HUES6 (cell line): ENCODE data around the gene SLC29A1.

ENCODE experiments used
- H3K27ac ChIP-seq: 2 replicates; pipeline ENCODE4 v1.7.0; 2013; ENCODE audit warnings: low read depth, mild to moderate bottlenecking, low read length, inconsistent platforms
- H3K27me3 ChIP-seq: 2 replicates; pipeline ENCODE4 v1.6.1; 2013; ENCODE audit warnings: low read length; ENCODE audit not compliant: control insufficient read depth, insufficient read depth
- H3K36me3 ChIP-seq: 2 replicates; pipeline ENCODE4 v1.6.1; 2013; ENCODE audit warnings: low read length; ENCODE audit not compliant: control insufficient read depth, insufficient read depth
- H3K4me1 ChIP-seq: 2 replicates; pipeline ENCODE4 v1.6.1; 2013; ENCODE audit warnings: low read length; ENCODE audit not compliant: control insufficient read depth, insufficient read depth
- H3K4me3 ChIP-seq: 2 replicates; pipeline ENCODE4 v1.5.1; 2013; ENCODE audit warnings: low read depth, low read length
- H3K9ac ChIP-seq: one replicate; pipeline ENCODE4 v1.6.1; 2013; ENCODE audit warnings: mild to moderate bottlenecking, low read length
- H3K9me3 ChIP-seq: 2 replicates; pipeline ENCODE4 v1.6.1; 2013; ENCODE audit warnings: low read depth, low read length; ENCODE audit not compliant: control insufficient read depth, insufficient read depth

The SLC29A1 gene

DNA sequence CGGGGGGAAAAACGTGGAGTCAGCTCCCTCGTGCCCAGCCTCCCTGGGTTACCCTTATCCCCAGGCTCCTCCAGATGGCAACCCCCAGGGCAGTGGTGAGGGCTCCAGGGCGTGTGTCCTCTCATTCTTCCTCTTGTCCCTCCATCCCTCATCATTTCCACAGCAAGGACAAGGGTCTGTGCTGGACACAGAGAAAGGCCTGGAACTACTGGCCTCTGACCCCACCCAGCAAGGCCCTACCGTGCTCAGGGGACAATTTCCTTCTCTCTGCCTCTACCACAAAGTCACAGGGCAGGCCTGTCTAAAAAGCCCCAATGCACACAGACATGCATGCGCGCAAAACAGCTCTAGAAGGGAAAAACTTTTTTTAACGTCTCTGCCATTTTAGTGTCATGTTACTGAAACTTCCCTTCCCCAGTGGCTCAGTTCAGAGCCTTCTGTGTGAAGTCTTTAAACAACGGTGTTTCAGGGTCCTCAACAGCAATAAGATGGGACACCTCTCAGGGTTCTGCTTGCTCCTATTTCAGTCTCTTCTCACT is 35.0 kb downstream of the SLC29A1 start:
- no peaks in the 10 kb centered on the region for H3K27me3 ChIP-seq
- no peak overlapping the region for H3K4me3 ChIP-seq
- peaks cover 24% of the 10 kb centered on the region for H3K4me1 ChIP-seq
- H3K36me3 ChIP-seq = peaks cover 43% of the 10 kb centered on the region
- no peak overlapping the region for H3K27ac ChIP-seq
- no peaks in the 10 kb centered on the region for H3K9me3 ChIP-seq
- H3K9ac ChIP-seq = no peak overlapping the region

DNA sequence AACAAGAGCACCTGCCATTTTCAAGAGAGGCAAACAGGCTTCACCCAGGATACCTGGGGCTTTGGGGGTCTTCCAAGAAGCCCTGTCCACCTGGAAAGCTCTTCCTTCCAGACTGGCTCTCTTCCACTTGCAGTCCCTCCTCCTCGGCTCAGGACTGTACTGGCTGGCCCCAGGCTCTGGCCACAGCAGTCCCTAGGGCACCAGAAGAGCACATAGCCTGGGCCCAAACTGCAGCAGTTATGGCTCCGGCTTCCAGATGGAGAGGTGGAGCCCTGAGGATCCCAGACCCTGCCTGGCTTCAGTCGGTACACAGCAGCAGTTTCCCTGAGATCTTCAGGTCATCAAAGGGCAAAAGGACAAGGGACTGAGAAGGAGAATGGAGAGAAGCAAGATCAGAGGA is 35.5 kb downstream of the SLC29A1 start:
- Histone ChIP-seq H3K36me3 (peaks cover 38% of the 10 kb centered on the region), H3K4me3 (no peak overlapping the region), H3K4me1 (peaks cover 30% of the 10 kb centered on the region), H3K27ac (no peak overlapping the region), H3K9me3 (no peaks in the 10 kb centered on the region), H3K9ac (no peak overlapping the region), H3K27me3 (no peaks in the 10 kb centered on the region)

DNA sequence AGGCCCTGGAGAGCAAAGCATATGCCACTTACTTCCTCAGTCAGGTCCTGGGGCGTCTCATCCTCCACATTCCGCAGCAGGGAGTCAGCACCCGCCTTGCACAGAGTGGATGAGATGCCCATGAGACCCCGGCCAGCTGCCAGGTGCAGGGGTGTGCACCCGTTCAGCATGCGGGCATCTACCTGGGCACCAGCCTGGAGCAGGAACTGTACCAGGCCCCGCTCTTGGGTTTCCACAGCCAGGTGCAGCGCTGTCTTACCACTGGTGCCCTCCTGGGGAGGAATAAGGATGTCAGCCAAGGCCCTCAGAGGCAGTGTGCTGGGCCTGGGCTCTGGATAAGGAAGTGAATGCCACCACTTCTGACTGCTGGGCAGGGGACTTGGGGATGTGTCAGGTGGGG is 36.6 kb downstream of the SLC29A1 start:
- no peak overlapping the region for H3K9ac ChIP-seq
- no peak overlapping the region for H3K27ac ChIP-seq
- H3K4me3 ChIP-seq = no peak overlapping the region
- H3K9me3 ChIP-seq = no peaks in the 10 kb centered on the region
- H3K36me3 ChIP-seq = peaks cover 27% of the 10 kb centered on the region
- H3K27me3 ChIP-seq = no peaks in the 10 kb centered on the region
- H3K4me1 ChIP-seq = peaks cover 38% of the 10 kb centered on the region

DNA sequence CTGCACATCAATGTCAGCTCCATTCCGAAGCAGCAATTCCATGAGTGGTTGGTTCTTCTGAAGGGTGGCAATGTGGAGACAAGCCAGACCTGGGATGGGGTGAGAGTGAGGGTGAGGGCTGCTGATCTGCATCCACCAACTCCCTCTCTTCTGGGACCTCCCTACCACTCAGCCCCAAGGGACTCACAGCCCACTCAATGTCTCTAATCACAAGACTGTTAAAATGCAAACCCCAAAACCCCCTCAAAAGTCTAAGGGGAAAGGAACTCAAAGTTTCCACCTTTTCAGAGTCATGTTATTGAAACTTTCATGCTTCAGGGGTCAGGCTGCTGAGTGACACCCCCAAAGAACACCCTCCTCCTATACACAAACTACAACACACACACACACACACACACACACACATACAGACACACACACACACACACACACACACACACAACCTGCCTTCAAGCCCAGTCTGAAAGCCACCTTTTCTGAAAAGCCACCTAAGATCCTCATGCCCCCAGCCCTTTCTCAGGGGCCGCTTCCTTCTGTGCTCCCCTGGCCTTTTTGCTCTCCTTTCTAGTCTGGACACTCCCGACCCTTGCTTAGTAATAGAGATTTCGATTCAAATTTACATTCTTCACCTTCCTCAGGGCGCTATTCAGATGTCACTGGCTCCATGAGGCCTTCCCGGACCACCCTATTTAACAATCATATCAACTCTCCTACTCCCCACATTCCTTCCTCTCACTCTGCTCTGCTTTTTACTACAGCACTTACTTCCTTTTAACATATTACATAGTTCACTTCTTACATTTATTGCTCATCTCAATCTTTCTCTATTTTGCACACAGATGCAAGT is 37.3 kb downstream of the SLC29A1 start:
- Histone ChIP-seq H3K4me3 (no peak overlapping the region), H3K4me1 (peaks cover 39% of the 10 kb centered on the region), H3K36me3 (peaks cover 20% of the 10 kb centered on the region), H3K9ac (no peak overlapping the region), H3K27me3 (no peaks in the 10 kb centered on the region), H3K9me3 (no peaks in the 10 kb centered on the region), H3K27ac (no peak overlapping the region)

DNA sequence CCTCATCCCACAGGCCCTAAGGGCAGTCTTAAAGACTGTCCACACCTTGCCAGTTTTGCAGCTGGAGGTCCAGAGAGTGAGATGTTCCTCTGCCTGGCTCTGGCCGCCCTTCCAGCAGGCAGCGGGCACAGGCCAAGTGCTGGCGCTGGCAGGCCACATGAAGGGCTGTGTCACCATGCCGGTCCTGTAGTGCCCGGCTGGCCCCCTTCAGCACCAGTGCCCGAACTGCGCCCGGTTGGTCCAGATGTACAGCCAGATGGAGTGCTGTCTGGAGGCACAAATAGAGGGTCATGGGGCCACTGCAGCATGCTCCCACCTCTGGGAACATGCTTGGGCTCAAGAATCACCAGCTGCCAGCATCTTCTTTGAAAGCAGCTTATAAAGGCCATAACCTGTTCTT is 38.2 kb downstream of the SLC29A1 start:
- Histone ChIP-seq H3K9me3 (no peaks in the 10 kb centered on the region), H3K36me3 (peaks cover 19% of the 10 kb centered on the region), H3K4me1 (peaks cover 34% of the 10 kb centered on the region), H3K9ac (no peak overlapping the region), H3K27ac (no peak overlapping the region), H3K27me3 (no peaks in the 10 kb centered on the region), H3K4me3 (no peak overlapping the region)

DNA sequence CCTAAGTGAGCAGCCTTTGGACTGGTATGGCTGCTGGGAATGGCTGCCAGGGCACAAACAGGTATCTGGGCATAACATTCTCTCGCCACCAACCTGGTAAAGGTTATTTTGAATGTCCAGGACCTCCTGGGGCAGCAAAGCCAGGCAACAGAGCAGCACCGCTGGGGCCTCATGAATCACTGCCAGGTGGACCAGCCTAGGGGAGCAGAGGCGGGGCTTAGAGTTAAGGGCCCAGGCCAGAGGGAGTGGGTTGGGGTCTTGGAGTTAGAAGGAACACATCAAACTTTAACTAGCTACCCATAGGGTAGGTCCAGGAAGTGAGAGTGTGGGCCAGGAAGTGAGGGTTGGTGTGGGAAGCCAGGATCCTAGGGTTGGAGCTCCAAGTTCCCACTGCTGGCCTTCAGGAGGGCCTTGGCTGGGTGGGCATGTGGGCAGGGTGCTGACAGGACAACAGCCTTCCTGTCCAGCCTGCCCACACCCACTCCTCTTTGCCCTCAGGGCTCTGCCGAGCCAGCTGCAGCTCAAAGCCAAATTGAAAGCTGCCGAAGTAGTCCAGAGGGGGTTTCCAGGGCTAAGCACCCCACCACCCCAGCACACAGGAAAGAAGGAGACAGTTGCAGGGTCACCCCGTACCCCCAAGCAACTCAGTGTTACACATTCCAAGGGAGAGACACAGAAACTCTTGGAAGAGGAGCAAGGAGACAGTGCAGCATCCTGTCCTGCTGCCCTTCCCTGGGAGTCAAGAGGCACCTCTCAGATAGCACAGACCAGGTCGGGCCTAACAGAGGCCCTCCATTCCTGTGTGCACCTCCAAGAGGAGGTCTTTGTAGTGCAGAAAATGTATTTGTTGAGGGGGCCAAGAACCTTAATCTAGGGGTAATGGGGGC is 39.3 kb downstream of the SLC29A1 start:
- Histone ChIP-seq H3K9ac (no peak overlapping the region), H3K4me3 (peak overlapping the region; percentile 87; the same call in 1 of the 2 replicates), H3K27me3 (no peaks in the 10 kb centered on the region), H3K27ac (no peak overlapping the region), H3K36me3 (peaks cover 19% of the 10 kb centered on the region), H3K4me1 (peaks cover 32% of the 10 kb centered on the region), H3K9me3 (no peaks in the 10 kb centered on the region)

DNA sequence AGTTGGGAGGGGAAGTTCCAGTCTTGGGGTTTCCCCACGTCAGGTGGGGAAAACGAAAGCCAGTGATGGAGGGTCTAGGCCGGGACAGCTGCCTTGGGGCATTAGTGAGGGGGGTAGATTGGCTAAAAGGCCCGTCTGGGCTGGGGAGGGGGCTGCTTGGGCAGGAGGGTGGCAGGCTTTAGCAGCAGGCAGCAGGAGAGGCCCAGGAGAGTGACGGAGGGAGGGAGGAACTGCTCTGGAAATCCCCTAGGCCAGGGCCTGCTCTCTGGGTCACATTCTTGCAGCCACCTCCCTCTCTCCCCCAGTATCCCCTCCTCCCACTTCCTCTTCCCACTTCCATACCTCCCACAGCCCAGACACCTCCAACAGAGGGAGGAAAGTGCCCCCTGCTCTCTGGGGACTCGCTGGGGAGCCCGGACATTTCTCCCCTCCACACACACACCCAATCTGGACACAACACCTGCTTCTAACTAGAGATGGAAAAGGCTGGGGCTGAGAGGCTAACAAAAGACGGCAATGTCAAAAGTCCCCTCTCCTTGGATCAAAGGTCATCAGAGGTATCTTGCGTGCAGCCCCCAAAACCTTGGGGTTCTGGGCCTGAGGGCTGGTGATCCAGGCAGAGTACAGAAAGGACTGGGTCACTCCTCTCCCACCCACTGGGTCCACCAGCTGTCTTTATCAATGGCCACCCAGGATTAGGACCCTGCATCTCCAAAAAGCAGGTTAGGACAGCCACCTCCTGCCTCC is 40.1 kb downstream of the SLC29A1 start:
- Histone ChIP-seq H3K27me3 (peaks cover 4% of the 10 kb centered on the region; the same call in 1 of the 2 replicates), H3K27ac (no peak overlapping the region), H3K4me1 (peaks cover 32% of the 10 kb centered on the region), H3K9me3 (no peaks in the 10 kb centered on the region), H3K4me3 (peak overlapping the region; percentile 87), H3K36me3 (peaks cover 18% of the 10 kb centered on the region), H3K9ac (no peak overlapping the region)

DNA sequence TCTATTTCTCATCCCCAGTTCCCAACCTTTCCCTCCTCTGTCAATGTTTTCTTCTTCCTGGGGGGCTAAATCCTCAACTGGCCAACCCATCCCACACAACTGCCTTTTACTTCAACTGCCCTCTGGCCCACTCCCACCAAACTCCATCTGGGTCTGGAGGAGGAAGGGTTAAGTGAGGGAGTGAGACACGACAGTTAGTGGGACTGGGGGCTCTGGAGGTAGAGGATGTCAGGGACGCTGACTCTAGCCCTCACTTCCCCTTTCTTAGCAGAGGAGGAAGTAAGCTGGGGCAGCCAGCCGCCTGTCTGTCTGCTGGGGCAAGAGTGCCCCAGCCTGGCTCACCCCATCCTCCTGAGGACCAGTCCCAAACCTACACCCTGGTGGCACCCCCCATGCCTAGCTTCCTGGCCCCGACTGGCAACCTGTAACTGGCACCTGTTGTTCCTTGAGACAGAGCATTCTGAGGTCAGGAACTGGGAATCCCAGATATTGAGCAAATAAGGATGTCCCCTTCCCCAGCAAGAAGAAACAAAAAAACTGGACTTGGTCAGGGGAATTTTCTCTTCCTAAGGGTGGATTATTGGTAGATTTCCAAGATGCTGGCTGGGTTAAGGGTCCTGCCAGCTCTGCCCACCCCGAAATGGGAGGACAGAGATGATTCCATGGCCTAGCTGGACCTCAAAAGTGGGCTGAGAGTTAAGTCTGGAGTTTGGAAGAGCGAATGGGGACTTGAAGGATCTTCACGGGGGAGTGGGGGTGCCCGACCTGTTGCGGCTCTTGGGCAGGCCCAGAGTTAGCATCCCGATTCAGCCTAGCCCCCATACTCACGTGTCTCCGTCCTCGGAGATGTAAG is 41.0 kb downstream of the SLC29A1 start:
- Histone ChIP-seq H3K9ac (peak overlapping the region; percentile 59), H3K27me3 (peaks cover 12% of the 10 kb centered on the region), H3K4me3 (peak overlapping the region; percentile 87), H3K4me1 (peaks cover 35% of the 10 kb centered on the region), H3K36me3 (peaks cover 11% of the 10 kb centered on the region), H3K9me3 (no peaks in the 10 kb centered on the region), H3K27ac (no peak overlapping the region)

DNA sequence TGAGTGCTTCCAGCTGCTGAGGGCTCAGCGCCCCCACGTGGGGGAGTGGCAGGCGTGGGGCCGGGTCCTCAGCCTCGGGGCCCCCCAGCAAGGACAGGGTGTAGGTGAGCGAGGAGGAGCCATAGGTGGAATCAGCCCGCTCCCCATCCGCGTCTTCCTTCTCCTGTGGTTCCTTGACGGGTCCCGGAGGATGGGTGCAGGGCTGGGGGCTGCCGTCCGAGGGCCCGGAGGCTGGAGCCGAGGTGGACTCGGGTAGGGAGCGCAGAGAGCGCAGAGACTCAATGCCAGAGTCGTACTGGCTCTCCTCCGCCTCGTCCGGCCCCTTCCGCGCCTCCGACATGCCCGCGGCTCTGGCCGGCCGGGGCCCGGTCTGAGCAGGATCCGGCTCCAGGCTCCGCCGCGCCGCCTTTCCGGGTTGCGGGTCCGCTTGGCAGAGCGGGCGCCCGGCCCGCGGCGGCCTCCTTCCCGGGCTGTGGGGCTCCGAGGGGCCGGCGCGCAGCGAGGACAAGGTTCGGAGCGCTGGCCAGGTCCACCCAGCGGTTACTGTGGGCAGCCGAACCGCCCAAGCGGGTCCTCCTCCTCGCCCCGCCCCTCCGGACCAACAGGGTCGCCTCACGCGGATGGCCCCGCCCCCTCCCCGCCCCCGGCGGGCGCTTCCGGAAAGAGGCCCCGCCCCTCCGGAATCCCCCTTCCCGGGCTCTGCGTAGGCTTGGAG is 41.8 kb downstream of the SLC29A1 start, which contains the start of gene NFKBIE:
Gene NFKBIE, minus strand, starts transcription at position 545 of the 715 bp plus-strand sequence. Its CDS starts 205 bp downstream, at position 340.
- H3K9me3 ChIP-seq = no peaks in the 10 kb centered on the region
- H3K27me3 ChIP-seq = peaks cover 20% of the 10 kb centered on the region
- peak within 1 kb of the TSS; percentile 20; the same call in 1 of the 2 replicates for H3K27ac ChIP-seq
- peaks cover 6% of the 10 kb centered on the region for H3K36me3 ChIP-seq
- peak within 1 kb of the TSS; percentile 59 for H3K9ac ChIP-seq
- H3K4me3 ChIP-seq = peak within 1 kb of the TSS; percentile 87
- peaks cover 35% of the 10 kb centered on the region for H3K4me1 ChIP-seq
